ENCODE measurements around the gene DSP. TPM values are rescaled to one million over a fixed set of nuclear protein-coding genes. Genes with fewer than 3 reads are reported as not detected.

DSP gene
- total RNA-seq, 1 experiment from 2014 or later, result 104 TPM

DNA sequence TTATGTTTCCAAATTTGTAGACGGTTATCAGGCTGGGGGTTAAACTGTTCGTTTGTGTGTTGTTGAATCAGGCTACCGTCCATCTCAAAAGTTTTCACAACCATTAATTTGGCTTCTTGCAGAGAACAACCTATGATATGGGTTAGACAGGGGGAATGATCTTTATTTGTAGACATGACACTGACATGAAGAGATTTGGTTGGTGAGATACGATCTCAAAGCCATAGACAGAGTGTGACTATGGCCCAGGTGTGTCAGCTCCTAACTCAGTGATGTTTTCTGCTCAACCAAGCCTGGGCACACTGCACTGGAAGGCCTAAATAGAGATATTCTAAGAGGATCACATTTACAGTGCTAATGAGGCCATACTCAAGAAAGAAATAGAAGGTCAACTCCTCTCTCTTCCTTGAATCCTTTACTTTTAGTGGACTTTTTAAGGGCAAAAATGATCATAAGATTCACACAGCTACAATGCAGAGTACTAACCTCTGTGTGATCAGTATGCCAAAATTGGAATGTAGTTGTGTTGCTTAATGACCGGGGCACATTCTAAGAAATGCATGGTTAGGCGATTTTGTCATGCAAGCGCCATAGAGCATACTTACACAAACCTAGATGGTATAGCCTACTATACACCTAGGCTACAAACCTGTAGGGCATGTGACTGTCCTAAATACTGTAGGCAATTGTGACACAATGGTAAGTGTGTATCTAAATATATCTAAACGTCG lies 30.9 kb downstream of the DSP start:
- H3K9me3 ChIP-seq (ENCODE audit: control insufficient read depth in 1 of 2, insufficient read depth in 1 of 2, low read depth in 1 of 2, low read length in 2 of 2), result no peaks in the 10 kb centered on the region
- no peaks in the 10 kb centered on the region for H3K27me3 ChIP-seq (ENCODE audit: insufficient read depth, low read length)
- no peaks in the 10 kb centered on the region for H3K9me2 ChIP-seq (ENCODE audit: insufficient read depth)
- H3K79me2 ChIP-seq (ENCODE audit: insufficient read depth, low read length), result no peaks in the 10 kb centered on the region
- ChIA-PET POLR2A (no interaction called here), RAD21 (ENCODE audit: low non-redundant PET in 1 of 2, low total read pairs in 2 of 2, uncharacterized antibody in 2 of 2, unreplicated experiment in 2 of 2) (no interaction called here), CTCF (no interaction called here)
- BruUV-seq (replicated peaks), result no TSS peak
- H3K4me2 ChIP-seq (ENCODE audit: low read length), result no peak overlapping the region
- ATAC-seq, result no peak
- no peaks in the 10 kb centered on the region for H3K4me1 ChIP-seq (ENCODE audit: control insufficient read depth in 1 of 2, insufficient read depth in 2 of 2, low read length in 2 of 2)
- no peaks in the 10 kb centered on the region for H4K20me1 ChIP-seq (ENCODE audit: insufficient read depth)
- no peak overlapping the region for H2AFZ ChIP-seq (ENCODE audit: low read depth, low read length, poor library complexity, severe bottlenecking)
- intact Hi-C loops (cut with micrococcal nuclease), result no loop called here
- no peak for DNase-seq (ENCODE audit: low read depth, low spot score)
- peaks cover 79 to 80% of the 10 kb centered on the region in 2 experiments for H3K36me3 ChIP-seq (ENCODE audit: control insufficient read depth in 1 of 2, insufficient read depth in 2 of 2, low read length in 2 of 2)
- H3K27ac ChIP-seq (ENCODE audit: low read depth, low read length), result no peak overlapping the region
- no peak overlapping the region for H3K9ac ChIP-seq (ENCODE audit: low read length)
- TF ChIP-seq ELF1 (IDR thresholded peaks at IDR 0.05; ENCODE audit: borderline replicate concordance, low read depth) (no peak), TCF7L2 (IDR thresholded peaks at IDR 0.05; ENCODE audit: borderline replicate concordance, extremely low read depth, insufficient read depth, insufficient read length) (no peak), YY1 (IDR thresholded peaks at IDR 0.05; ENCODE audit: extremely low read depth, insufficient replicate concordance, low read depth, low read length) (no peak), POLR2A (IDR thresholded peaks at IDR 0.05; ENCODE audit: borderline replicate concordance, extremely low read depth, insufficient read depth, insufficient read length) (no peak), ZFX (IDR thresholded peaks at IDR 0.05) (no peak), FOSL1 (IDR thresholded peaks at IDR 0.05; ENCODE audit: low read depth) (no peak), CEBPB (IDR thresholded peaks at IDR 0.05; ENCODE audit: low read depth) (no peak), ZNF274 (IDR thresholded peaks at IDR 0.05; ENCODE audit: low read depth, low read length) (no peak), EGR1 (IDR thresholded peaks at IDR 0.05; ENCODE audit: low read depth) (no peak), ATF3 (IDR thresholded peaks at IDR 0.05) (no peak), SRF (IDR thresholded peaks at IDR 0.05; ENCODE audit: low read depth) (no peak), JUND (IDR thresholded peaks at IDR 0.05) (no peak), RAD21 (IDR thresholded peaks at IDR 0.05; ENCODE audit: low read depth) (no peak), EZH2 (IDR thresholded peaks at IDR 0.05) (no peak), SIN3A (IDR thresholded peaks at IDR 0.05; ENCODE audit: low read depth) (no peak)
- TF ChIP-seq, protein P1, sequence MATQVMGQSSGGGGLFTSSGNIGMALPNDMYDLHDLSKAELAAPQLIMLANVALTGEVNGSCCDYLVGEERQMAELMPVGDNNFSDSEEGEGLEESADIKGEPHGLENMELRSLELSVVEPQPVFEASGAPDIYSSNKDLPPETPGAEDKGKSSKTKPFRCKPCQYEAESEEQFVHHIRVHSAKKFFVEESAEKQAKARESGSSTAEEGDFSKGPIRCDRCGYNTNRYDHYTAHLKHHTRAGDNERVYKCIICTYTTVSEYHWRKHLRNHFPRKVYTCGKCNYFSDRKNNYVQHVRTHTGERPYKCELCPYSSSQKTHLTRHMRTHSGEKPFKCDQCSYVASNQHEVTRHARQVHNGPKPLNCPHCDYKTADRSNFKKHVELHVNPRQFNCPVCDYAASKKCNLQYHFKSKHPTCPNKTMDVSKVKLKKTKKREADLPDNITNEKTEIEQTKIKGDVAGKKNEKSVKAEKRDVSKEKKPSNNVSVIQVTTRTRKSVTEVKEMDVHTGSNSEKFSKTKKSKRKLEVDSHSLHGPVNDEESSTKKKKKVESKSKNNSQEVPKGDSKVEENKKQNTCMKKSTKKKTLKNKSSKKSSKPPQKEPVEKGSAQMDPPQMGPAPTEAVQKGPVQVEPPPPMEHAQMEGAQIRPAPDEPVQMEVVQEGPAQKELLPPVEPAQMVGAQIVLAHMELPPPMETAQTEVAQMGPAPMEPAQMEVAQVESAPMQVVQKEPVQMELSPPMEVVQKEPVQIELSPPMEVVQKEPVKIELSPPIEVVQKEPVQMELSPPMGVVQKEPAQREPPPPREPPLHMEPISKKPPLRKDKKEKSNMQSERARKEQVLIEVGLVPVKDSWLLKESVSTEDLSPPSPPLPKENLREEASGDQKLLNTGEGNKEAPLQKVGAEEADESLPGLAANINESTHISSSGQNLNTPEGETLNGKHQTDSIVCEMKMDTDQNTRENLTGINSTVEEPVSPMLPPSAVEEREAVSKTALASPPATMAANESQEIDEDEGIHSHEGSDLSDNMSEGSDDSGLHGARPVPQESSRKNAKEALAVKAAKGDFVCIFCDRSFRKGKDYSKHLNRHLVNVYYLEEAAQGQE (IDR thresholded peaks at IDR 0.05; ENCODE audit: low read depth), result no peak
- TF ChIP-seq, protein P2, sequence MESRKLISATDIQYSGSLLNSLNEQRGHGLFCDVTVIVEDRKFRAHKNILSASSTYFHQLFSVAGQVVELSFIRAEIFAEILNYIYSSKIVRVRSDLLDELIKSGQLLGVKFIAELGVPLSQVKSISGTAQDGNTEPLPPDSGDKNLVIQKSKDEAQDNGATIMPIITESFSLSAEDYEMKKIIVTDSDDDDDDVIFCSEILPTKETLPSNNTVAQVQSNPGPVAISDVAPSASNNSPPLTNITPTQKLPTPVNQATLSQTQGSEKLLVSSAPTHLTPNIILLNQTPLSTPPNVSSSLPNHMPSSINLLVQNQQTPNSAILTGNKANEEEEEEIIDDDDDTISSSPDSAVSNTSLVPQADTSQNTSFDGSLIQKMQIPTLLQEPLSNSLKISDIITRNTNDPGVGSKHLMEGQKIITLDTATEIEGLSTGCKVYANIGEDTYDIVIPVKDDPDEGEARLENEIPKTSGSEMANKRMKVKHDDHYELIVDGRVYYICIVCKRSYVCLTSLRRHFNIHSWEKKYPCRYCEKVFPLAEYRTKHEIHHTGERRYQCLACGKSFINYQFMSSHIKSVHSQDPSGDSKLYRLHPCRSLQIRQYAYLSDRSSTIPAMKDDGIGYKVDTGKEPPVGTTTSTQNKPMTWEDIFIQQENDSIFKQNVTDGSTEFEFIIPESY (IDR thresholded peaks at IDR 0.05; ENCODE audit: extremely low read depth, insufficient replicate concordance, low read length), result no peak
- no peak overlapping the region for H3K4me3 ChIP-seq (replicated peaks in 1 of 2; ENCODE audit: low read depth in 1 of 2, low read length in 2 of 2)

Data from HCT116 (cell line).